ENCODE results near the gene TBC1D22A.

TBC1D22A gene

DNA sequence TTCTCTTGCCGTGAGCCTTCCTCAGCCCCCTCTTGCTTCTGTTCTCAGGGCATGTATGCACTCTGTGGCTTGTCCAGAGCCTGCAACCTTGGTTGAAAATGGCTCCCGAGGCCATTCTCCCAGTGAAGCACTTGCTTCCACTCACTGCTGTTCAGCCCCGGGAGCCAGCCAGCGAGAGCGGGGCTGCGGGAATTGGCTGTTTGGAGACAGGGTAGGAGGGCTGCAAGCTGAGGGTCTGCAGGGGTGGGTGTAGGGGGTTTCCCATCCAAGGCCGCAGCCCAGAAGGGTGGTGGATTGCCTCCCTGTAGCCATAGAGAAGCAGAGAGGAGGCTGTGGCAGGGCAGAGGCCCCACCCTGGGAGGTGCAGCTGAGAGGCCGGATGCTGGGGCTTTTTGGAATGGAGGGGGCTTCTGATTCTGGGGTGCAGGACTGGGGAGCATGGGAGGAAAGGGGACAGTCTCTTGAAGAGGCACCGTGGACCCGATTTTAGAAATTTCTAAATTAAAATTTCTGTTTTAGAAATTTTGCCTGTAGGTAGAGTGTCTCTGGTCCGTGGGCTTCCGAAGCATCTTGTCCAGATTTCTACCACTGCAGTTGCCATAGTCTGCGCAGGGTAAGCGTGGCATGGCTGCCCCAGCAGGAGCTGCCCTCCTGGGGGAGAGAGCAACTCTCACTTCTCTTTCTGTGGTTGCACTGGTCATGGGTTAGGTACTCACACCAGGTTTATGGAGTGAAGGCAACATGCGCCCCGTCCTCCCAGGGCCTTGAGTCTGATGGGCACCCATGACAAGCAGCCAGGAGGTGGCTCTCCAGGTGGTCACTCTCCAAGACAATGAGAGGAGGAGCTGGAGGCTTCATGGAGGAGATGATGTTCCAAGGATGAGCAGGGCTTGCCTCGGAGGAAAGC is 100.2 kb downstream of the TBC1D22A start:
- no peak for DNase-seq

DNA sequence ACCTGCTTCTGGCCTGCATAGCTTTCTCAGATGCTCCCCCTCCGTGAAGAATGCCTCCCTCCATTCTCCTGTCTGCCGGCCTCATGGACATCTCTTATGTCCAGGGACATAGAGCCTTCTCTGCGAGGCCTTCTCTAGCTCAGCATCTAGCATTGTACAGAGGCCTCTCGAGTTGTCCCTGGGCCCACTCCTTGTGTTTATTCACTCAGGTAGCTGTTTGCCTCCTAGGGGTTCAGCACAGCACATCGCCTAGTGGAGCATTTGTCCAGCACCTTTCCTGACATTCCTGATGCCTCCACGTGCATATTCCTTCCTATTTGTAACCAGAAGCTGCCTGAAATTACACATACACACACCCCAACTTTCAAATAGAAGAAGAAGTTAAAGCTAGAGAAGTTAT is 101.3 kb downstream of the TBC1D22A start:
- no peak for DNase-seq

DNA sequence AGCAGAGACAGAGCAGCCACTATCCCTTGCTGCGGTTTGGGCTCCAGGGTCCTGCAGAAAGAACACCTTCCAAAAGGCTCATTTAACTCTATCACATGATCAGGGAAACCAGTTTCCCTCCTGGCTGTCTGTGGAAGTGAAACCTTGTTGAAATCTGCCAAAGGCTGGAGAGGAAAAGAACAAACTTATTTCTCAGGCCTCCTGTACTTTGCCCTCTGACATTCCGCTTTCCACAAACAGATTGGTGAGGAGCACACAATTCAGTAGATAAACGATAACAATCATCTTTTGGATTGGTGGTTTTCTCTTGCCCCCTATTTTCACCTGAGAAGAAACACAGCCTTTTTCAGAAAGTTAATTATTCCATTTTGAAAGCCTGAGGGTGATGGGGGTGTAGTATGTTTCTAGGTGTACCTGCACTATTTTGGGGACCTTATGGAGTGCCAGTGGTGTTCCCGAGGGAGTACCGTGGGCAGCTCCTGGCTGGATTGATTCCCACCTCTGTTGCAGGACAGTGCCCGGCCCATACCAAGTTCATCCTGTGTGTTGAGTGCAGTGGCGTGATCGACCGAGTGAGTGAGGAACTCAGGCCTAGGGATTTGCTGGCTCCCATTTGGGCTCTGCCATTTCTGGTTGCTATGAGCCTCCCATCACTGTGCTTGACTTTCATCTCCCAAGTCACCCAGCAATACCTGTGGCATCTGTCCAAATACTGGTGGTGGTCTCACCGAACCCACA is 102.0 kb downstream of the TBC1D22A start:
- DNase-seq: no peak

DNA sequence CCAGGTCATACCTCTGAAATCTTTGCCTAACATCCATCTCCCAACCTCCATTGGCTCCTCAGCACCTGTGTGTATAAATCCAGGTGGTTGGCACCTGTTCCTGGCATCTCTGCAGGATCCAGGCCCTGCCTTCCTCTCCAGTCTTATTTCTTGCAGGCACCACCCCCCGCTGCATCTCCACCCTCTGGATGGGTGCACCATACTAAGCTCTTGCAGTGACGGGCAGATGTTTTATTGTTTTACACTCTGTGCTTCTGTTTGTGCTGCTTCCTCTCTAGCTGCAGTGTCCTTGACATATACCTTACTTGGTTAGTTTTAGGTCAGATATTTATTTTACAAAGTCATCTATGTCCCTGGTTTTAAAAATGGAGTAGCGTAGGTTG is 102.6 kb downstream of the TBC1D22A start:
- DNase-seq: no peak

DNA sequence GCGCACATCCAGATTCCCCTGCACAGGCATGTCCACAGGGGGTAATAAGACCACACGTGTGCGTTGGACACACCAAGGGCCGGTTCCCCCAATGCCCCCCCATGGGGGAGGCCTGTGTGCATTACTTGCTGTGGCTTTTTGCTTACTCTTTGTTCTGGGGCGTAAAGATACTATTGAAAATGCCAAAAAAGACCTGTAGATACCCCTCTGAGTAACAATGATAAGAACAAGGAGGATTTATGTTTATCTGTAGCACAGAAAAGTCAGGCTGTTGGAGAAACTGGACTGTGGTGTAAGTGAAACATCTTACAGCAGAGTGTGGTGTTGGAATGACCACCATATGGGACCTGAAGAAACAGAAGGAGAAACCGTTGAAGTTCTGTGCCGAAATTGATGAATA is 103.2 kb downstream of the TBC1D22A start:
- no peak for DNase-seq

DNA sequence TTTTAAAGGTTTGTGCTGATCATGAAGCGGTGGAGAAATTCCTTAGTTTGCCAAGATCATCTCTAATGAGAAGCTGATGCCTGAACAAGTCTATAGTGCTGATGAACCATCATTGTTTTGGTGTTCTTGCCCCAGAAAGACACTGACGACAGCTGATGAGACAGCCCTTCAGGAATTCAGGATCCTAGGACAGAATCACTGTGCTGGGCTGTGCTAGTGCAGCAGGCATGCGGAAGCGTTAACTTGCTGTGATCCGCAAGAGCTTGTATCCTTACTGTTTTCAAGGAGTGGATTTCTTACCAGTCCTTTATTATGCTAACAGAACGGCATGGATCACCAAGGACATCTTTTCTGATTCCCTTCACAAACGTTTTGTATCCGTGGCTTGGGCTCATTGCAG is 104.1 kb downstream of the TBC1D22A start:
- no peak for DNase-seq

DNA sequence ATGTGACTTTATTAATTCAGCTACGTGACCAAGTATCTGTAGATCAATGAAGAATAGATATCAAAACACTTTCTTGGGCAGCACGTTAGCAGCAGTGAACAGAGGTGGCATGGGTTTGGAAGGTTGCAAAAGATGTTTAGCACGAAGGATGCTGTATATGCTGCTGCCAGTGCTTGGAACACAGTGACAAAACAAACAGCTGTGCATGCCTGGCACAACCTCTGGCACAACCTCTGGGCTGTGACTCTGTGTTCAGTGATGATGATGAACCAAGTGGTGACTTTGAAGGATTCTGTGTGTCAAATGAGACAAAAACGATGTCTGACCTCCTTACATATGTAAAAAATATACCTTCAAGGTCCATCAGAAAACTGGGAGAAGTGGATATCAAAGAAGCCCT is 104.7 kb downstream of the TBC1D22A start:
- DNase-seq: no peak

DNA sequence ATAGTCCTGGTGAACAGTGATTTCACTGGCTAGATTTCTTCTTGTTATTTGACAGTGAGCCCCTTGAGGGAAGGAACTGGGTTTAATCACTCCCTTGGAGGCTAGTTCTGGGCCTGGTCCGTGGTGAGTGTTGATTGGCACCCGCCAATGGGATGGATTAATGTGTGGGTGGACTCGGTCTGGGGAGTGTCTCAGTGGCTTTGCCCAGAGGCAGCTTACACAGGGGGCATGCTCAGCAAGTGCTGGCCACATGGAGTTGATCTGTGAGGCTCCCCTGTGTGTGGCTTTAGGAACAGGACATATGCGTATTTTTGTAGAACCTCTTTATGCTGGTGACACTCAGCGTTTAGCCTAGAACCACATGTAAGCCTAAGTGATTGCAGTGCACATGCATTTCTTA is 106.9 kb downstream of the TBC1D22A start:
- no peak for DNase-seq

DNA sequence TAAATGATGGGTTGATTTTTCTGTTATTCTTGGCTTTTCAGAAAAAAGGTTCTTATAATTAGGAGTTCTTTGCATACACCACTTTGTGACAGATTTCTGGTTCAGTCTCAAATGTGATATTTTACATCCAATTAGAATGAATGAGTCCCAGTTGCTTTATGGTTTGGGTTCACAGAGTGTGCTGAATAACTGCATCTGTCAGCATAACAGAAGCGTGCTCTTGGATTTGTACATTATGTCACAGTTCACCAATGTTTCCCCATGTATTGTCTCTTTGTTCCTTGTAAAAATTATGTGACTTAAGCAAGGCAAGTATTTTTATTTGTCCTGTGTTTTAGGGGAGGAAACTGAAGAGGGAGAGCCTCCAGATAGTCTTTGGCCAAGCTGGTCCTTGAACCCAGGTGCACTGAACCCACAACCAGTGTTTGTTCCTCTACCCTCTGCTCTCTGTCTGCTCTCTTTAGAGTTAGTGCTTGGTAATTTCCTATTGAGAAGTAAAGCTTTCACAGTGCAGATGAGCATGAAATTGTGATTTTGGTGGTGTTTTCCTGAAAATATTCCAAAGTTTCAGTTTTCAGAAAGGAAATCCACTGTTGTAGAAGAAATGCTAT is 107.5 kb downstream of the TBC1D22A start:
- DNase-seq: no peak

DNA sequence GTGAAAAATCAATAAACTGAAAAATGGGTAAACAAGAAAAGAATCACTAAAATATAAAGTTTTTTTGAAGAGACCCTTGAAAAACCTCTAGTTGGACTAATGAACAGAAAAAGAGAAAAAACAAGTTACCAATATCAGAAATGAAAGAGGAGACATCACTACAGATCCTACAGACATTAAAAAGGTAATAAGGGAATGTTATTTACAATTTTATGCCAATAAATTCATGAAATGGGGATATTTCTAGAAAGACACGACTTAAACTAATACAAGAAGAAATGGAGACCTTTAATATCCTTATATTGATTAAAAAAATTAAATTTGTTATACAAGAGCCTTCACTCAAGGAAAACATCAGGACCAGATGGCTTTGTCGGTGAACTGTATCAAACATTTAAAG is 109.4 kb downstream of the TBC1D22A start:
- no peak for DNase-seq

DNA sequence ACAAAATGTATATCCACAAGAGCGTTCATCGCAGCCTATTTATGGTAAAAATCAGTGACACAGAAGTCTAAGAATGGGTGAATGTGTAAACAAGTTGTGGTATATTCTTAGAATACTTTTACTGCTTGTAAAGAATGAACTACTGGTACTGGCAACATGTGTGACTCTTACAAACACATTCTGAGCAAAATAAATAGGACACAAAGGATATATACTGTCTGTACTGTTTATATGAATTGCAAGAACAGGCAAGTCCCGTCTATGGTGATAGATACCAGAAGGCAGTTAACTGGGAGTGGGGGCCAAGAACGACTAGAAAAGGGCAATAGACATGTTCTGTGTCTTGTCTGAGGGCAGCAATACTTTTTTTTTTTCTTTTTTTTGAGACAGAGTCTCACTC is 112.6 kb downstream of the TBC1D22A start:
- DNase-seq: no peak

DNA sequence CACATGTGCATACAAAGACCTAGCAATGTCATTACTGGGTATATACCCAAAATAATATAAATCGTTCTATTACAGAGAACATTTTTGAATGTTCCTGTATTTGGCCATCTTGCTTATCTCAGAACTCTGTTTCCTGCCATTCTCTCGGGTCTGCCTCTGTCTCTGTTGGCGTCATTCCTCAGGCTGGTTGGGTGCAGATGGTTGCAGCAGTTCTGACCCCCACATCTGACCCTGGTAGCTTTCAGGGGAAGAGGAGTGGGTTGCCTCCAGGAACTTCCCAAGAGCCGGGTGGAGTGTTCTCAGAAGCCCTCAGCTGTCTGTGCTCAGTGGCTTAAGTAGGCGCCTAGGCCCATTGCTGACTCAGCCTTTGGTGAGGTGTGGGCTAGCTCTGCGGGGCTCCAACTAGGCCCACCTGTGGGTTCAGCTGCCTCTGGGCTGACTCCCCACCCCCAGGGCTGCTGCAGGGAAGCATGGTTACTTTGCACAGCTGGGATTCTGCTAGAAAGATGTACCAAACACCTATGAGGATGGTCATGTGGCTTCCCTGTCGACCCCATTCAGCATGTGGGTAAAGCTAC is 114.0 kb downstream of the TBC1D22A start:
- no peak for DNase-seq

DNA sequence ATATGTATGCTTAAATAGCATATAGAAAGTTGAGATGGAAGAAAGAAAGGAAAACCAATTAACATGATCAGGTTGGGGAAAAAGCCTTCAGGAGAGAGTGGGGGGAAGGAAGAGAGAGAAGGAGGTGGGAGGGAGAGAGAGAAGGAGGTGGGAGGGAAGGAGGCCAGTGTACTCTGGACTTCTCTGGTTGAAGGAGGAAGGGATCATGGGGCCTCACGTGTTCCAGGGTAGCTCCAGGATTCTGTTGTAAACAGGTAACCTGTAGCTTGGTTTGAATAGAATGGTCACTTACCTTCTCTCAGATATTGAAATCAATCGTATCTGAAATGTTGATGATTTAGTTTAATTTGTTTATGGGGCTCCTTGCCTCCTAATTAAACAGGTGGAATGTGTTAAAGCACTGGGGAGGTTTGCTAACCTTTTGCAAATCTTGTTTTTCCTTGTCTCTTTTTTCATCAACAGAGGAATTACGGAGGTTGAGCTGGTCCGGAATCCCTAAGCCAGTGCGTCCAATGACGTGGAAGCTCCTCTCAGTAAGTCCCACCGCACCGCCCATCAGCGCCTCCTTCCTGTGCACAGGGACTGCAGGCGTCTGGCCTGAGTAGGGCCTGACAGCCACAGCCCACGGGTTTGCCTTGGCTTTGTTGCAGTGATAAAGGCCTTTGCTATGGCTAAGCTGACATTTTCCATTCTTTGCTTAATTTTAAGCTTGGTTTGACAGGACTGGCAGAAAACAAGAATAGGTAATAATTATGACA is 115.9 kb downstream of the TBC1D22A start:
- DNase-seq: no peak

DNA sequence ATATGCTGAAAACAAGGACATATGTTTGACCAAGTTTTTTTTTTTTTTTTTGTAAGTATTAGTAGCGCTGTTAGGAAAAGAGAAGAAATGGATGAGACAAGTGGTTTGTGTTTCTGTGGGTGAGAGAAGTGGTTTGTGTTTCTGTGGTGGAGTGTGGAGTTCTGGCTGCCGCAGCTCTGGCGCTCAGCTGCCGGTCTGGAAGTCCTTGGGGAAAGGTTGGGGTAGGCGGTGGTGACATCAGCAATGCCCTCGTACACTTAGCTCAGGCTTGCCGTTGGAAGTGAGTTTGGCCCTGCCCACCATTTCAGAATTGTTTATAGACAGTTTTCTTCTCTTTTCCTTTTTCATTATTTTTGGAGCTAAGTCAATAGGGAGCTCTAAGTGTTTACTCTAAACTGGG is 116.6 kb downstream of the TBC1D22A start:
- no peak for DNase-seq

DNA sequence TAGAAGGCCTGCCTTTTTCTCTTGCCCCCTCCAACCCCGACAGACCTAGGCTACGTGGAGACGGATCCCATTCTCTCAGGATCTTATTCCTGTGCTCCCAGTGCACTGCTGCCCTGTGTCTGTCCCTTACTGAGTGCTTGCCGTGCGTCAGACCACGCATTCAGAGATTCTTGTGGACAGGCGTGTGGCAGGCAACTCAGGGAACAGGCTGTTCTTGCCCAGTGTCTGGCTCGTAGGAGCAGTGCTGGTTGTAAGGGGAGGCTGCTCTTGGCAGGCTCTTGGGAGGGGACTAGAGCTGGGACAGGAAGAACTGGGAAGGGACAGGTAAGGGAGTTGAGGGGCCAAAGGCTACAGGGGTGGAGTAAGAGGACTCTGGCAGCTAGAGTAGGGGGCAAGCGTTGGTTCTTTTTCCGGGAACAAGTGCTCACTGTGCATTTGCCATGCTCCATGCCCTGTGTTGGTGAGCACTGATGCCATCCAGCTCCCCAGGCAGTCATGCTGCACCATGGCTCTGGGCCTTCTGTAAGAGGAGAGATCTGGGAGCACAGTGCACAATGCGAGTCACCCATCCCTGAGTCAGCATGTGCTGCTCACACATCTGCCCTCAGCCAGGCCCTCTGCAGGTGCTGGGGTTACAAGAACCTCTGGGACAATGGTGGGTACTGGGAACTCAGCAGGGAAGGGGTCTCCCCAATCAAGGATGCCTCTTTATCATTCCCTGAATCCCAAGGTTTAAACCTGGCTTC is 119.1 kb downstream of the TBC1D22A start:
- no peak for DNase-seq

DNA sequence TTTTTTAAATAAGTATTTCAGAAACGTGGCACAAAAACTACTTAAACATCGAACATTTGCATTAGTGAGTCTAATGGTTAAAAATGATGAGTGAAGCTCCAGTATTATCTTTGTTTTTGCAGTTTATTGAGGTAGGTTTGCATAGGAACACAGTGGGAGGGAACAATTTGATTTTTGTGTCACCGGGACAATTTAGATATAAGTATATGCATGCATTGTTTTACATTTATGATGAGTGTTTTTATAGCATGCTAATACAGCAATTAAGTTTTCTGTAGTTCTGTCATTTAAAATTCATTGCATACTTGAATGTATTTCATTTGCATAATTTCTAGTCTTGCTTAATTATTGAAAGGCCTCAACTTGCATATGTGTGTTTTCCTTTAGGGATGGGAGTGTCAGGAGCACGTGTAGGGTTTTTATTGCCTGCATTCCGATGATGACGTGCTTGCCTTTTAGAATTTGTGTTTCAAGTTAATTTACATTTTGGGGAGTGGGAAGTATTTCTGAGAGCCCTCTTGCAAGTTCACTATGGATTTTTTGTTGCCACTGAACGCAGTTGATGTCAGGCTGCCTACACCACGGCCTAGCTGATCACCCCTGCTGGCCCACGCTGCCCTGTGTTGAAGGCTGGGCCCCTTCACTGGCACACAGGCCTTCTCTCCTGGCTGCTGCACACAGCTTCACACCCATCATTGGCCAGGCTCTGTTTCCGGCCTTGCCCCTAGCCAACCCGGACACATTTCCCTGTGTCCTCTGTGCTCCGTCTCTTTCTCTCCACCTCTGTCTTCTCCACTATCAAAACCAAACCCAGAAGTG is 120.9 kb downstream of the TBC1D22A start:
- DNase-seq: no peak

DNA sequence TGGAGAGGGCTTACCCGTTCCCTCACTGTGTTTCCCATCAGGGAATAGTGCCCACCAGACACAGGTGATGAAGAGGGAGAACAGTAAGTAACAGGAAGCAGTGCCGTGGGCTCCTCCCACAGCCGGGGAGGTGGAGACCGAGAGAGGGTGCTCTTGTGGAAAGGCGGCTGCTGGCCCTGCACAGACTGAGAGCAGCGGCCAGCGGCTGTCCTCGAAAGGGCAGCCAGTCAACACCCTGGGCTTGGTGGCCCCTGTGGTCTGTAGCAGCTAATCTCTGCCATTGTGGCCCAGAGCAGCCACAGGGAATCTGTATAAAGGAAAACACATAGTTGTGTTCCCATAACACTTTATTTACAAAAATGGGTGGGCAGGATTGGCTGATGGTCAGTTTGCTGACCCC is 121.9 kb downstream of the TBC1D22A start:
- DNase-seq: no peak

DNA sequence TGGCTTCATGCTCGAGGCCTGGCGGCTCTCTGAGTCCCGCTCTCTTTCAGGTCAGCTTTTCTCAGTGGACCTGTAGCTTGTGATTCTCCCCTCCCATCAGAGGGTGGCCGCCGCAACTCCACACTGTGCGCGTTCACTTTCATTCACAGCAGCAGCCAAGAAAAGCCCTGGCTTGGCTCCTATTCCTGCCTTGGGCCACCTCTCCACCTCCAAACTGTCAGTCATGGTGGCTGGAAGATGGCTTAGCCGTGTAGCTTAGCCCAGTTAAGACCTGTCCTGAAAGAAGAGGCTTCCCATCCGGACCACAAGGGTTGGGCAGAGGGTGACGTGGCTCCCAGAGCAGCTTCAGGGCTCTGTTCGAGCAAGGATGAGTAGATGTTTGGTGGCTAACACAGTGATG is 125.5 kb downstream of the TBC1D22A start:
- DNase-seq: no peak

DNA sequence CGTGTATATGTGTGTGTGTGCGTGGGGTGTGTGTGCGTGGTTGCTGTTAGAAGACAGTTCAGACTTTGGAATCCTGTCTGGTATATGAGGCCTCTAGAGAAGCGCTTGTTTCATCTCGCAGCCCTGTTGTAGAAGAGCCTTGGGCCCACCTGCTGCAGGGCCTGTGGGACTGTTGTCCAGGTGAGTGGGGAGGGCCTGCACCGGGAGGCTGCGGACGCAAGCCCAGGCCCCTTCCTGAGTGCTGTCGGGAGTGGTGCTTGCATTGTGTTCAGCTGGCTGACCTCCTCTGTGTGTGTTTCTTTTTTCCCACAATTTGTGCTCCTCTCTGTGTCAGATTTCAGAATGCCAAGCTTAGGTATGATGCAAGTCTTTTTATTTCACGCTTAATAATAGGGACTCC is 128.4 kb downstream of the TBC1D22A start:
- DNase-seq: no peak

DNA sequence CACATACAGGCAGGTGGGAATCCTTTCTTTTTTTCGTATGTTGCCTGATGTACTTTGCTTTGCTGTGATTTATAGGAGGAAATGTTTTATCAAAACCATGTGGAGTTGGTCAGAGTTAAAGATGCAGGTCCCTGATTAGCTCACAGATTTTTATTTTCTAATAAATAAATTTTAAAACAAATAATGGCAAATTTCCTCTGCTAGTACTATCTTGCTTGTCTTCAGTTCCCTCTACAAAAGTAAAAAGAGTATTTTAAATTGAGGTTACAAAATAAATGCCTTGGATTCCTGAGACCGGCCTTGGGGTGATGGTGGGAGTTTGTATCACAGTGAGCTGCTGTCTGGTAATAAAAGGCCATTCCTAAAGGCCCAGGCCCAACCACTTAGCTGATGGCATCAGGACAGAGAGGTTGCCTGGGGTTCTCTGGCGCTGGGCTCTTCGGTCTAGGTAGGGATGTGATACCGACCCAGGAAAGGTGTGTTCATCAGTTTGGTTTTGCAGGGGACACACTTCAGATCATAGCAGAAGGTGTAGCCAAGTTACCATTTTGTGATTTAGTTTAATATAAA is 129.0 kb downstream of the TBC1D22A start:
- DNase-seq: no peak

DNA sequence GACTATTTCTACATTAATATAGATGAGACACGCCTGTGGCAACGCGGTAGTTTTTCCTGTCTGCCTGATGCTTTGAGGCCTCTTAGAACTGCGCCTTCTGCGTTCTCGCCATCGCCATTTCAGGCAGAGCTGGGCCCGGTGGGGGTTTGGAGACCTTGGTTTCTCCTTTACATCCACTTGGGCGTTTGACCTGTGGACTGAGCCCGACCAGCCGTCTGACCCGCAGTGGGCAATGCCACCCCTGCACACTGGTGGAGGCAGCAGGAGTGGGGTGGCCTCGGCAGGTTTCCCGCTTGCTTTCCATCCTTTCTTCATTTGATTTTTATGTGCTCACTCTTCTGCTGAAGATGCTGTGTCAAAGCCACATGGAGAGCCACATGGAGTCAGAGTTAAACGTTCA is 130.4 kb downstream of the TBC1D22A start:
- DNase-seq: no peak
